Naive thymus-derived CD8-positive, alpha-beta T cell (primary cell): ENCODE results near the gene PSMD2. TPM values are rescaled to one million over a fixed set of nuclear protein-coding genes. Genes with fewer than 3 reads are reported as not detected.

Source experiments
- ATAC-seq, 2 donors: fragments of 150-1000 bp; cut with Tn5 transposase in 1 of 2; sonication (Bioruptor Pico), chemical (Tn5 transposase) in 1 of 2; 1 replicate in 1 of 2; 2 replicates in 1 of 2; pipeline ENCODE4 v1.10.0; 2021; ENCODE audit warnings: mild to moderate bottlenecking in 2 of 2, moderate library complexity in 2 of 2
- POLR2A ChIA-PET: fragments of 350-600 bp; sonication (Branson Sonifier 250); formaldehyde crosslinking; loops from one replicate; lab custom pipeline; 2021; ENCODE audit warnings: antibody characterized with exemption; lab: Charles Lee
- DNase-seq, 10 donors: peaks; one replicate each; pipeline versions ENCODE4 v3.0.0 to v3.0.0-alpha.2; 2020 to 2022
- H3K27ac Mint-ChIP-seq, 10 donors: one replicate each; pipeline ENCODE4 v1.8.0; 2020 to 2022; ENCODE audit warnings: mild to moderate bottlenecking in 10 of 10, mixed read lengths in 10 of 10, moderate library complexity in 4 of 10, inconsistent platforms in 1 of 10
- H3K27me3 Mint-ChIP-seq, 5 donors: one replicate each; pipeline ENCODE4 v1.8.0; 2021 to 2022; ENCODE audit warnings: mixed read lengths in 5 of 5
- H3K36me3 Mint-ChIP-seq, 3 donors: one replicate each; pipeline ENCODE4 v1.8.0; 2020 to 2022; ENCODE audit warnings: mixed read lengths in 3 of 3, mild to moderate bottlenecking in 2 of 3, inconsistent platforms in 1 of 3
- H3K4me1 Mint-ChIP-seq, 4 donors: one replicate each; pipeline ENCODE4 v1.8.0; 2021 to 2022; ENCODE audit warnings: mixed read lengths in 4 of 4
- H3K4me3 Mint-ChIP-seq, 10 donors: one replicate each; pipeline ENCODE4 v1.8.0; 2020 to 2022; ENCODE audit warnings: mild to moderate bottlenecking in 10 of 10, mixed read lengths in 10 of 10, moderate library complexity in 6 of 10, inconsistent platforms in 1 of 10
- H3K9me3 Mint-ChIP-seq, 9 donors: one replicate each; pipeline ENCODE4 v1.8.0; 2020 to 2022; ENCODE audit warnings: mixed read lengths in 9 of 9, mild to moderate bottlenecking in 3 of 9, inconsistent platforms in 1 of 9, moderate library complexity in 1 of 9
- polyA plus RNA-seq, 3 donors: library from polyadenylated mRNA; unstranded; fragments of 300-500 nt; fragmentation: Illumina TruSeq; gene quantifications; one replicate each; pipeline ENCODE4 v1.2.3, GENCODE V29; 2021
- total RNA-seq, 8 experiments: library from RNA in 2 of 8; stranded (reverse) in 2 of 8; gene quantifications; one replicate each; pipeline ENCODE4 v1.2.3 and lab custom pipeline; 2021 to 2026

The PSMD2 gene
- total and polyA plus RNA-seq, 5 experiments from 2014 or later, result 135 to 183 (median 167) TPM

DNA sequence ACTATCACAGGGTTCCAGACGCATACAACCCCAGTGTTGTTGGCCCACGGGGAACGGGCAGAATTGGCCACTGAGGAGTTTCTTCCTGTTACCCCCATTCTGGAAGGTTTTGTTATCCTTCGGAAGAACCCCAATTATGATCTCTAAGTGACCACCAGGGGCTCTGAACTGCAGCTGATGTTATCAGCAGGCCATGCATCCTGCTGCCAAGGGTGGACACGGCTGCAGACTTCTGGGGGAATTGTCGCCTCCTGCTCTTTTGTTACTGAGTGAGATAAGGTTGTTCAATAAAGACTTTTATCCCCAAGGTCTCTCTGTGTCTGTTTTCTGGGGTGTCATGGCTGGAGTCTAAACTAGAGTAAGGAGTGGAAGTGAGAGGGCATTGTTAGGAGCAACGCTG is 9.7 kb downstream of the PSMD2 start:
- H3K4me3 Mint-ChIP-seq, result no peak overlapping the region
- DNase-seq, result no peak
- peaks cover 0 to 58% (median 21%) of the 10 kb centered on the region in 3 donors for H3K36me3 Mint-ChIP-seq
- H3K9me3 Mint-ChIP-seq, result no peaks in the 10 kb centered on the region
- H3K27ac Mint-ChIP-seq, result peak overlapping the region in 3 of 10 donors; percentile 1 to 10 (median 5)
- ATAC-seq, result no peak
- POLR2A ChIA-PET, result no interaction called here
- peaks cover 0 to 7% (median 4%) of the 10 kb centered on the region in 4 donors for H3K4me1 Mint-ChIP-seq
- no peaks in the 10 kb centered on the region for H3K27me3 Mint-ChIP-seq

DNA sequence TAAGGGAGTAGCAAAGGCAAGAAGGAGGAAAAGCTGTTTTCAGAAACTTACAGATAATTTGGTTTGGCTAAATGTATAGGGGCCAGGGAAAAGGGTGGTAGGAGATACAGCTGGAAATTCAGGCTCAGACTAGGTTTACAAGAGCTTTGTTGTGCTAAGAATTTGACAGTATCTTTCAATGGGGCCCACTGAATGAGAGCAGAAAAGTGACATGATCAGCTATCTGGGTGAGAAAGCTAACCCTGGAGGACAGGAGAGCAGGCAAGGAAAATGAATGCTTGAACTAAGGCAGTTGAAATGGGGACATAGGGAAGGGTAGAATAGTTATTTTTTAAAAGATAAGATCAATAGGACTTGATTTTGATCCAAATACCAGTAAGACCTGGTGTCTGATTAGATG is 12.6 kb downstream of the PSMD2 start:
- Mint-ChIP-seq H3K27ac (peak overlapping the region in 4 of 10 donors; percentile 4 to 74 (median 32)), H3K27me3 (no peaks in the 10 kb centered on the region), H3K36me3 (peaks cover 0 to 34% (median 19%) of the 10 kb centered on the region in 3 donors), H3K4me1 (peaks cover 7 to 14% (median 12%) of the 10 kb centered on the region in 4 donors), H3K4me3 (peak overlapping the region in 2 of 10 donors; percentile 5 to 48), H3K9me3 (no peaks in the 10 kb centered on the region)
- ATAC-seq (no peak), DNase-seq (no peak)
- POLR2A ChIA-PET, result interaction anchor here (1.3 kb wide), 1 partner anchor 12 kb away, joined by 3 read pairs; no protein-coding TSS in a partner anchor

DNA sequence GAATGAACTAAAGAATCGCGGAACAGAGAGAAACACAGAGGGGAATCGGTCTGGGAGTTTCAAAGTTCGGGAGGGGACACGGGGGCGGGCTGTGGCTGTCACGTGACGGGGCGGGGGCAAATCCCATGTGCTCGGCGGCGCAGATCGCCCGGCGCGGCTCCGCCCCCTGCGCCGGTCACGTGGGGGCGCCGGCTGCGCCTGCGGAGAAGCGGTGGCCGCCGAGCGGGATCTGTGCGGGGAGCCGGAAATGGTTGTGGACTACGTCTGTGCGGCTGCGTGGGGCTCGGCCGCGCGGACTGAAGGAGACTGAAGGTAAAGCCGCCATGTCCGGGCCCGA is 15.3 kb downstream of the PSMD2 start, which contains the start of gene EIF4G1:
Gene EIF4G1 (plus strand): TSS at position 244 of the 337 bp plus-strand sequence. CDS start 1,191 bp downstream, outside the sequence.
- Mint-ChIP-seq H3K36me3 (peaks cover 0 to 32% (median 0%) of the 10 kb centered on the region in 3 donors), H3K4me3 (peak within 1 kb of the TSS; percentile 78 to 93 (median 86)), H3K27ac (peak within 1 kb of the TSS in 9 of 10 donors; percentile 63 to 96 (median 93)), H3K27me3 (no peaks in the 10 kb centered on the region), H3K4me1 (peaks cover 20 to 35% (median 32%) of the 10 kb centered on the region in 4 donors), H3K9me3 (no peaks in the 10 kb centered on the region)
- ATAC-seq, result peak; percentile 81 to 86
- POLR2A ChIA-PET, result interaction anchor here (1.0 kb wide), 1 partner anchor 49 kb away, joined by 4 read pairs; no protein-coding TSS in a partner anchor
- DNase-seq, result peak; percentile 86 to 95 (median 92)

DNA sequence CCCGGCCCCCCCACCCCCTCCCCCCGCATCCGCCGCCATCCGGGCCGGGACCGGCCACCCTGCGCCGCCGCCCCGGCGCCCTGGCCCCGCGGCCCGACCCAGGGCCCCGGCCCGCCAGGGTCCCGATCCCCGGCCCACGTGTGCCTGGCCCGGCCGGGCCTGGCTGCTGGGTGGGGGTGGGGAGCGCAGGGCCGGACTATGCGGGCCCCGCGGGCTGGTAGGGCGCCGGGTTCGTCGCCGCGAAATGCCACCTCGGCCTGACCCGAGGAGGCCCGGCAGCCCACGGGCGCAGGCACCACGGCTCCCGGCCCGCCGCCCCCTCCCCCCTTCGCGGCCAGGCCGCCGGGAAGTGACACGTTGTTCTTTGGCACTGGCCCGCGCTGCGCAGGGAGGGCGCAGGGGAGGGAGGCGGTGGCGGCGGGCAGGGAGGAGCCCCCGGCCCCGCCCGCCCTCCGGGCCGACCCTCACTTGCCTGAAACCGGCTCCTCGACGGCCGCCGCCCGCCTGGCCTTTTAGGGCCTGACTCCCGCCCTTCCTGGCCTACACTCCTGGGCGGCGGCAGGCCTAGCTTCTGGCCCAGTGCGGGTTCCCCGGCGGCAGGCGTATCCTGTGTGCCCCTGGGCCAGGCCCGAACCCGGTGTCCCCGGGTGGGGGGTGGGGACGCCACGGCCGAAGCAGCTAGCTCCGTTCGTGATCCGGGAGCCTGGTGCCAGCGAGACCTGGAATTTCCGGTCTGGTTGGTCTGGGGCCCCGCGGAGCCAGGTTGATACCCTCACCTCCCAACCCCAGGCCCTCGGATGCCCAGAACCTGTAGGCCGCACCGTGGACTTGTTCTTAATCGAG is 15.9 kb downstream of the PSMD2 start:
- H3K9me3 Mint-ChIP-seq, result no peaks in the 10 kb centered on the region
- peaks cover 0 to 31% (median 0%) of the 10 kb centered on the region in 3 donors for H3K36me3 Mint-ChIP-seq
- H3K27me3 Mint-ChIP-seq, result no peaks in the 10 kb centered on the region
- H3K4me3 Mint-ChIP-seq, result peak overlapping the region; percentile 77 to 93 (median 84)
- peaks cover 20 to 41% (median 35%) of the 10 kb centered on the region in 4 donors for H3K4me1 Mint-ChIP-seq
- peak overlapping the region in 9 of 10 donors; percentile 63 to 96 (median 93) for H3K27ac Mint-ChIP-seq
- DNase-seq (peak; percentile 57 to 85 (median 71)), ATAC-seq (peak; percentile 55 to 66)
- POLR2A ChIA-PET, result interaction anchor here (0.6 to 1.3 kb wide), 8 partner anchors 9 to 679 kb away, joined by 3 to 6 read pairs (median 3); partner anchors contain the start of genes KLHL24 and PSMD2

DNA sequence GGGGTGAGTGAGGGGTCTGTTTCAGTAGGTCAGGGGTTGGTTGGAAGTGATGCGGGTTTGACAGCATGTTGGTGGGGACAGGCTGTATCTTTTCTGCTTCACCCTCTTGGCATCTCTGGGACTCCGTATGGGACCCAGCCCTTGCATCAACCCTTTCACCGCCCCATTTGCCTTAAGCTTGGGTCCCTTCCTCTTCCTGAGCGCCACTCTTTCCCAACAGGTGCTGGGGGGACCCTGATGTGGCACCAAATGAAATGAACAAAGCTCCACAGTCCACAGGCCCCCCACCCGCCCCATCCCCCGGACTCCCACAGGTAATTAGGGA is 16.5 kb downstream of the PSMD2 start:
- Mint-ChIP-seq H3K27ac (peak overlapping the region; percentile 63 to 95 (median 92)), H3K4me3 (peak overlapping the region; percentile 75 to 93 (median 82)), H3K9me3 (no peaks in the 10 kb centered on the region), H3K36me3 (peaks cover 0 to 34% (median 0%) of the 10 kb centered on the region in 3 donors), H3K27me3 (no peaks in the 10 kb centered on the region), H3K4me1 (peaks cover 20 to 41% (median 36%) of the 10 kb centered on the region in 4 donors)
- DNase-seq (no peak), ATAC-seq (peak; percentile 2 to 10)
- POLR2A ChIA-PET, result interaction anchor here (0.6 to 1.3 kb wide), 7 partner anchors 8 to 680 kb away, joined by 3 to 6 read pairs (median 3); partner anchors contain the start of genes KLHL24 and PSMD2

DNA sequence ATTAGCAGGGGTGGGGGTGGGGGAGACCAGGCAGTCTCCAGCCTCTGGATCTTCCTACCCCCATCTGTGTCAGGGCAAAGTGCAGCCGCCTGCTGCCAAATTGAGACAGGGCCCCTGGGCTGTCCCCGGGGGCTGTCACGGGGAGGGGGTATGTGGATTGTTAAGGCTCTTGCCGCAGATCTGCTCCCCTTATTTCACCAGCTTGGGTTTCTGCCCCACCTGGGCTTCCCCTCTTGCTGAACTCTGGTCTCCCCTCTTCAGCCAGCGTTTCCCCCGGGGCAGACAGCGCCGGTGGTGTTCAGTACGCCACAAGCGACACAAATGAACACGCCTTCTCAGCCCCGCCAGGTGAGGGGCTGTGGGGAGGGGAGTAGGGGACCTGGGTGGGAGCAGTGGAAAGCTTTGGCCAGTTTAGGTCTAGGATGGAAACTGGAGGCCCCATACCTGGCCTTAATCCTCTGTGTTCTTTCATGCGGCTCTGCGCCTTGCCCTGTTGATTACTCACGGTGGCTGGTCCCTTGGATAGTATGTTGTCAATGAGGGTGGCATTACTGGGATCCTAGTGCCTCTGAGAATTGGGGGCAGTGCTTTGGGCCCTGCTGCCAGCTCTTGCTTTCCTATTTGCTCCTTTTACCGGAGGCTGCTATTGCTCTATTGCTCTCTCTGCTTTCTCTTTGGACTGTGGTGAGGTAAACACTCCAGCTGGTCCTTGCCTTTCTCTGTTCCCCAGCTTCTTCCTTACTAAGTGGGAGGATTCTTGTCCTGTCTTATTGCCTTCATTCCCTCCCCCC is 17.0 kb downstream of the PSMD2 start:
- DNase-seq, result peak in 2 of 10 donors; percentile 17 to 21
- POLR2A ChIA-PET, result interaction anchor here (0.6 to 1.3 kb wide), 6 partner anchors 8 to 234 kb away, joined by 3 to 4 read pairs (median 3); no protein-coding TSS in a partner anchor
- H3K4me1 Mint-ChIP-seq, result peaks cover 20 to 41% (median 38%) of the 10 kb centered on the region in 4 donors
- H3K27me3 Mint-ChIP-seq, result no peaks in the 10 kb centered on the region
- no peaks in the 10 kb centered on the region for H3K9me3 Mint-ChIP-seq
- peaks cover 0 to 40% (median 0%) of the 10 kb centered on the region in 3 donors for H3K36me3 Mint-ChIP-seq
- H3K27ac Mint-ChIP-seq, result peak overlapping the region; percentile 78 to 95 (median 92)
- peak overlapping the region; percentile 74 to 93 (median 79) for H3K4me3 Mint-ChIP-seq
- no peak for ATAC-seq

DNA sequence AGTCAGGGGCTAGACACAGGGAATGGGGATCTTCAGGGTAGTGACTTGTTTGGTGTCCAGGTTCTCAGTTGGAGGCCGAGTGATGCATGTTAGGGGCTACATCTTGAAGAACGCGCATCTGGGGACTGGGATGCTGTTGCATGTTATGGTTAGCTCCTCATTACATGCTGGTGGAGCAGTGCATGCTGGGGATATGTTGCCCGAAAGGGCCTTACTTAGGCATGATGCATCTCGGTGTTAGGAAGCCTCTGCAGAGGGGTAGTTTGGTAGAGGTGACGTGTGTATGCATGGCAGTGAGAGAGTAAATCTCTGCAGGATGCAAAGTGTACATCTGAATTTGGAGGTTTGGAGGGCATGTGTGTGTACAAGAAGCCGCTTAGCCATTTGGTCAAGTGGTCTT is 17.8 kb downstream of the PSMD2 start:
- DNase-seq (no peak), ATAC-seq (no peak)
- H3K36me3 Mint-ChIP-seq, result peaks cover 0 to 47% (median 2%) of the 10 kb centered on the region in 3 donors
- peak overlapping the region; percentile 78 to 95 (median 92) for H3K27ac Mint-ChIP-seq
- H3K27me3 Mint-ChIP-seq, result no peaks in the 10 kb centered on the region
- H3K4me3 Mint-ChIP-seq, result peak overlapping the region; percentile 74 to 93 (median 79)
- peaks cover 20 to 41% (median 38%) of the 10 kb centered on the region in 4 donors for H3K4me1 Mint-ChIP-seq
- POLR2A ChIA-PET, result no interaction called here
- H3K9me3 Mint-ChIP-seq, result no peaks in the 10 kb centered on the region

DNA sequence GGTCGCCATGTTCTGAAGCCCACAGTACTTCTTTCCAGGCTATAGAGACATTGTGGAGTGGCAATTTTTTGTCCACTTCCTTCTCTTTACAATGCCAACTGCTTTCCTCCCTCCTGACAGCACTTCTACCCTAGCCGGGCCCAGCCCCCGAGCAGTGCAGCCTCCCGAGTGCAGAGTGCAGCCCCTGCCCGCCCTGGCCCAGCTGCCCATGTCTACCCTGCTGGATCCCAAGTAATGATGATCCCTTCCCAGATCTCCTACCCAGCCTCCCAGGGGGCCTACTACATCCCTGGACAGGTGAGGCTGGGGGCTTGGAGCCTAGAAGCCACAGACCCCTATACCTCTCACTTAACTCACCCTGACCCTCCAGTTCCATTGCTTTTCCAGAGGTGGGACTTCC is 18.2 kb downstream of the PSMD2 start:
- Mint-ChIP-seq H3K9me3 (no peaks in the 10 kb centered on the region), H3K27me3 (no peaks in the 10 kb centered on the region), H3K4me3 (peak overlapping the region in 6 of 10 donors; percentile 1 to 91 (median 58)), H3K4me1 (peaks cover 20 to 41% (median 38%) of the 10 kb centered on the region in 4 donors), H3K36me3 (peaks cover 0 to 51% (median 2%) of the 10 kb centered on the region in 3 donors), H3K27ac (peak overlapping the region in 9 of 10 donors; percentile 10 to 94 (median 72))
- ATAC-seq, result no peak
- POLR2A ChIA-PET, result no interaction called here
- no peak for DNase-seq

DNA sequence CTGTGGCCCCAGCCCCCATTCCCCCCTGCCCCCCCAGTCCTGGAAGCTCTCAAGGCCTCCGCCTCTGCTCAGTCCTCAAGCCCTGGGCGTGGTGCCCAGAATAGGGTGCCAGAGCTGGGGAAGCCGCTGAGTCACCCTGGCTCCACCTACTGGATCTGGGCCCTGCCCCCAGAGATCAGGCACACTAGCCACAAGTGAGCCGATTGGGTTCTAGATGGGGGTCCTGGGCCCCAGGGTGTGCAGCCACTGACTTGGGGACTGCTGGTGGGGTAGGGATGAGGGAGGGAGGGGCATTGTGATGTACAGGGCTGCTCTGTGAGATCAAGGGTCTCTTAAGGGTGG is 21.0 kb downstream of the PSMD2 start:
- H3K9me3 Mint-ChIP-seq, result no peaks in the 10 kb centered on the region
- peaks cover 3 to 80% (median 20%) of the 10 kb centered on the region in 3 donors for H3K36me3 Mint-ChIP-seq
- ATAC-seq (peak in 1 of 2 donors; percentile 22), DNase-seq (no peak)
- peak overlapping the region in 2 of 10 donors; percentile 29 to 40 for H3K27ac Mint-ChIP-seq
- H3K27me3 Mint-ChIP-seq, result no peaks in the 10 kb centered on the region
- peaks cover 22 to 41% (median 37%) of the 10 kb centered on the region in 4 donors for H3K4me1 Mint-ChIP-seq
- no peak overlapping the region for H3K4me3 Mint-ChIP-seq
- POLR2A ChIA-PET, result interaction anchor here (0.6 kb wide), 1 partner anchor 46 kb away, joined by 5 read pairs; no protein-coding TSS in a partner anchor

DNA sequence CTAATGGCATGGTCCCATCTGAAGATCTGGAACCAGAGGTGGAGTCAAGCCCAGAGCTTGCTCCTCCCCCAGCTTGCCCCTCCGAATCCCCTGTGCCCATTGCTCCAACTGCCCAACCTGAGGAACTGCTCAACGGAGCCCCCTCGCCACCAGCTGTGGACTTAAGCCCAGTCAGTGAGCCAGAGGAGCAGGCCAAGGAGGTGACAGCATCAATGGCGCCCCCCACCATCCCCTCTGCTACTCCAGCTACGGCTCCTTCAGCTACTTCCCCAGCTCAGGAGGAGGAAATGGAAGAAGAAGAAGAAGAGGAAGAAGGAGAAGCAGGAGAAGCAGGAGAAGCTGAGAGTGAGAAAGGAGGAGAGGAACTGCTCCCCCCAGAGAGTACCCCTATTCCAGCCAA is 22.6 kb downstream of the PSMD2 start:
- Mint-ChIP-seq H3K9me3 (no peaks in the 10 kb centered on the region), H3K27ac (peak overlapping the region in 4 of 10 donors; percentile 4 to 82 (median 34)), H3K4me3 (no peak overlapping the region), H3K36me3 (peaks cover 4 to 94% (median 27%) of the 10 kb centered on the region in 3 donors), H3K4me1 (peaks cover 18 to 27% (median 25%) of the 10 kb centered on the region in 4 donors), H3K27me3 (no peaks in the 10 kb centered on the region)
- DNase-seq (no peak), ATAC-seq (no peak)
- POLR2A ChIA-PET, result no interaction called here

DNA sequence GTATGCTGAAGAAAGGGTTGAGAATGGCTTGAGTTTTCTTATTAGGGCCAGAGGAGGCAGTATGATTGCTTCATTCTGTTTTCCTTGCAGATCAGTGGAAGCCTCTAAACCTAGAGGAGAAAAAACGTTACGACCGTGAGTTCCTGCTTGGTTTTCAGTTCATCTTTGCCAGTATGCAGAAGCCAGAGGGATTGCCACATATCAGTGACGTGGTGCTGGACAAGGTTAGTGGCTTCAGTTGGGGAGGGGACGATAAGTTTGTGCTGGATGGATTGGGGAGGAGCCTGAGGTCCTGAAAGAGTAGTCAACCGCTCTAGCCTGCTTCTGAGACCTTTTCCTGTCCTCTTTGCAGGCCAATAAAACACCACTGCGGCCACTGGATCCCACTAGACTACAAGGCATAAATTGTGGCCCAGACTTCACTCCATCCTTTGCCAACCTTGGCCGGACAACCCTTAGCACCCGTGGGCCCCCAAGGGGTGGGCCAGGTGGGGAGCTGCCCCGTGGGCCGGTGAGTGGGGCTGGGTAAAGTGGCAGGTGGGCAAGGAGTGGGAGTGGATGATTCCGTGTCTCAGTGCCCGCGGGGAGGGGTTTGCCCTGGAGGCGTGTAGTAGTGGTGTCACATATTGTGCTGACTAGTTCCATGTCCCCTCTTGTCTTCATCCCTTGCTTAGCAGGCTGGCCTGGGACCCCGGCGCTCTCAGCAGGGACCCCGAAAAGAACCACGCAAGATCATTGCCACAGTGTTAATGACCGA is 23.9 kb downstream of the PSMD2 start:
- peaks cover 9 to 14% (median 13%) of the 10 kb centered on the region in 4 donors for H3K4me1 Mint-ChIP-seq
- H3K4me3 Mint-ChIP-seq, result no peak overlapping the region
- DNase-seq (no peak), ATAC-seq (no peak)
- H3K36me3 Mint-ChIP-seq, result peaks cover 4 to 94% (median 33%) of the 10 kb centered on the region in 3 donors
- H3K27ac Mint-ChIP-seq, result peak overlapping the region in 3 of 10 donors; percentile 20 to 76 (median 31)
- H3K9me3 Mint-ChIP-seq, result no peaks in the 10 kb centered on the region
- H3K27me3 Mint-ChIP-seq, result no peaks in the 10 kb centered on the region
- POLR2A ChIA-PET, result interaction anchor here (1.5 kb wide), 1 partner anchor 8 kb away, joined by 3 read pairs; no protein-coding TSS in a partner anchor
